CD4-positive, alpha-beta T cell treated with Interleukin-15 for 1 hour (primary cell): ENCODE results near the gene SLC41A1.
"Not testable (repeated sequence)": the region's sequence is repeated elsewhere in the genome, so short reads cannot be mapped to it uniquely, and the experiment has no call there.

Source experiments
- DNase-seq: peaks from one replicate; pipeline ENCODE4 v3.0.0-alpha.2; 2020

SLC41A1 gene

DNA sequence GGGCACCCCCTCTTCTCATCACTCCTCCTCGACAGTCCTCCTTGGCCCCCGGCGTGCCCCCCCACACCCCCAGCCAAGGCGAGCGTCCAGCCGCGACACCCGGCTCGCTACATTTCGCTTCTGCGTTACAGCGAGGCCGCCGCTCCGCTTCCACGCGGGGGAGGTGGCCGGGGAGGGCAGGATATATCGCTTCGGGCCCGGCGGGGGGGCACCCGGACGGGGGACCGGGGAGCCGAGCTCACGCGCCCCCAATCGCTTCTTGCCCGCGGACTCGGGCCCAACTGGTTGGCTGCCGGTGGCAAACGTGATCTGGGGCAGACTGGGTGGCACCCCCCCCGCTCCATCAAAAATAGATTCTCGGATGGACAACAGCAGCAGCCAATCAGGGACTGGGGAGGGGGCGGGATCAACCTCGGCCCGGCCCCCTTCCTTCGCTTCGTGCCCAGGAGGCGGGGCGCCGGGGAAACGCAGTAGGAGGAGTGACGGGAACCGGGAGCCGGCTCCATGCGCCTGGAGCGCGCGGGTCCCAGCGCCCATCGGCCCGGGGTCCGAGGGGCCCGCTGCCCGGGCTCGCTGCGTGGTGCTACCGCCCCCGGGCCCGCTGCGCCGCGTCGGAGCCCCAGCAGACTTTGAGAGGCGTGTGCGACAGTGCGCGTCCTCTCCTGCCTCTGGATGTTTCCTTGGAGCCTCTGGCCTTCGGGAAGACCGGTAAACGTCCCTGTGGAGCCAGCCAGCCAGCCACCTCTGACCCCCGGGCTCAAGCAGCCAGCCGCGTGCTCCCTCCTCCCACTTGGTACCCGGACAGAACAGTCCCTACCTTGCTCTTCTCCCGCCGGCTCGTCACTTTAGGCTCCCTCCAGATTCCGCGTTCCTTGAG is at the start of gene SLC41A1:
SLC41A1 (minus strand) TSS at position 321 of the 877 bp plus-strand sequence. CDS start 2,757 bp downstream, outside the sequence.
- peak; percentile 96 for DNase-seq

DNA sequence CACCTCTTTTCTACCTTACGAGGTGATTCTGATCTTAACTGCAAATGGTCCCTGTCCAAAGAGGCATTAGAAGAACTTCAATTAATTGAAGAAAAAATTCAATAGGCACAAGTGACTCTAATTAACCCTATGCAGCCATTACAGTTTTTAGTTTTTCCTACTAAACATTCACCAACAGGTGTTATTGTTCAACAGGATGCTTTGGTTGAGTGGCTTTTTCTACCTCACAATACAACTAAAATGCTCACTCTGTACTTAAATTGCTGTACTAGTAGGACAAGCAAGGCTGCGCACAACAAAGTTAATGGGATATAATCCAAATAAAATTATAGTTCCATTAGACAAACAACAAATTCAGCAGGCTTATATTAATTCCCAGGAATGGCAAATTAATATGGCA is 48.5 kb upstream of the SLC41A1 start:
- no peak for DNase-seq

DNA sequence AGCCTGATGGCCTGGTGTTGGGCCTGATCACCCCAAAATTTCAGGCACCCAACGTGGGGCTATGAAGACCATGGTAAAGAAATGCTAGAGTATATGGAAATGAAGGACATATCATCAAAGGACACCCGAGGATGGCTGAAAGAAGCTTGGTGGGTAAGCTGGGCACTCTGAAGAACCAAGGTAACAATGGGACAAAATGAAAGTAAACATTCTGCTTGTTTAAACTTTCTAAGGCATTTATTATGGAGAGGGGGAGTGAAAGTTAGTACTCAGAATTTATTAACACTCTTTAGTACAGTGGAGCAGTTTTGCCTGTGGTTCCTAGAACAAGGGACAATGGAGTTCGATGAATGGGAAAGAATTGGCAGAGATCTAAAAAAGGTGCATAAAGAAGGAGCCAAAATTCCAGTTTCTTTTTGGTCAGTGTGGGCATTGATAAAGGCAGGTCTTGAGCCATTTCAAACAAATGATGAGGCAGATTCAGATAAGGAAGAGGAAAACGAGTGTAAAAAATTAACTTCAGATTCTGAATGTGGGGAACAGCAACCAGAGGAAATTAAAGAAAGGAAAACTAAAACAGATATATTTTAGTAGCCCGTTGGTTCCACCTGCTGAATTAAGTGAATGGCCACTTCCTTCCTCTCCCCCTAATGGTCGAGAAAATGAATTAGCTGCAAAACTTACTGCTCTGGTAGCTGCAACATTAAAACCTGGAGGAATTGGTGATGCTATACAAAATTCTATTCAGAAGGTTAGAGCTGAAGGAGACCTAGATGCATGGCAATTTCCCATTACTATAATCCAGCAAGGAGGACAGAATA is 45.4 kb upstream of the SLC41A1 start:
- no peak for DNase-seq

DNA sequence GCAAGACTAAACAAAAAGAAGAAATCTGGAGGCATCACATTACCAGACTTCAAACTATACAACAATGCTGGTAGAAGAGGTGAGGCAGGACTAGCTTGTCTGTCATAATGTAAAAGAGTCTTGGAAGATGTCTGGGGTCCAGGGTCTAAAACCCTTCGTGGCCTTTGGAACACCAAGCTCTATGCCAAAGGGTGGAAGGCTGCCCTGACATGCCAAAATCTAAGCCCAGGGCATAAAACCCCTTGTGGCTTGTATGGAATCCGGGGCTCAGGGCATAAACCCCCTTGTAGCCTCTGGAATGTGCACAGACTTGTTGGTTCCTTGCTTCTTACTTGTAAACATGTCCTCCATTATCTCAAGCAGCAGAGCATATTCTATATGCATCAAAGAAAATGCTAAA is 44.5 kb upstream of the SLC41A1 start:
- not testable (repeated sequence) for DNase-seq

DNA sequence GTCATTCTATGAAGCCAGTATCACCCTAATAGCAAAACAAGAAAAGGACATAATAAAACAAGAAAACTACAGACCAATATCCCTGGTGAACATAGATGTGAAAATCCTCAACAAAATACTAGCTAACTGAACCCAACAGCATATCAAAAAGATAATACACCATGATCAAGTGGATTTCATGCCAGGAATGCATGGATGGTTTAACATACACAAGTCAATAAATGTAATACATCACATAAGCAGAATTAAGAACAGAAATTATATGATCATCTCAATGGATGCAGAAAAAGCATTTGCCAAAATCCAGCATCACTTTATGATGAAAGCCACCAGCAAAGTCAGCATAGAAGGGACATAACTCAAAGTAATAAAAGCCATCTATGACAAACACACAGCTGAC is 43.4 kb upstream of the SLC41A1 start:
- no peak for DNase-seq

DNA sequence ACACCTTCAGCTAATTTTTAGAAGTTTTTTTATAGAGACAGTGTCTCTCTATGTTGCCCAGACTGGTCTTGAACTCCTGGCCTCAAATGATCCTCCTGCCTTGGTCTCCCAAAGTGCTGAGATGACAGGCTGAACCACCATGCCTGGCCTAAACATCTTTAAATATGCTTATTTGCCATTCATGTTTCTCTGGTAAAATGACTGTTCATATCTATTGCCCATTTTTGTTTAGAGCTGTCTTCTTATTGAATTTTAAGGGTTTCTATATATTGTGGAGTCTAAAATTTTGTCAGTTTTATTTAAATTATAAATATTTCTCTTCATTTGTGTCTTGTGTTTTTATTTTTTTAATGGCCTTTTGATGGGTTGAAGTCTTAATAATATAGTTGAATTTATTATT is 40.0 kb upstream of the SLC41A1 start:
- DNase-seq = no peak

DNA sequence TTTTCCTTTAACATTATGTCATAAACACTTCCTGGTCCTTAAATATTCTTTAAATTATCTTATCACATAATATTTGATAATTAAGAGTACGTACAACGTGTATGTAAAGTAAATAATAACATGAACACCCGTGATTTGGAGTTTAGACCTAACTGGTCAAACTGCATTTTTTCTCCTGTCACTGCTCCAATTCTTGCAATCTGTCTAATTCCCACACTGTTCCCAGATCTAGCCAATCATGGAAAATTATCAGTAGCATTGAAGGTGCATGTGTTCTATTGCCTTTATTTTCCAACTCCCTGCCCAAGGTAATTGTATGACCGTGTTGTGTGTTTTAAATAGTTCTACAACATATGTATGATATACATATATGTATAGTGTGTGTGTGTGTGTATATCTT is 39.0 kb upstream of the SLC41A1 start:
- DNase-seq = no peak

DNA sequence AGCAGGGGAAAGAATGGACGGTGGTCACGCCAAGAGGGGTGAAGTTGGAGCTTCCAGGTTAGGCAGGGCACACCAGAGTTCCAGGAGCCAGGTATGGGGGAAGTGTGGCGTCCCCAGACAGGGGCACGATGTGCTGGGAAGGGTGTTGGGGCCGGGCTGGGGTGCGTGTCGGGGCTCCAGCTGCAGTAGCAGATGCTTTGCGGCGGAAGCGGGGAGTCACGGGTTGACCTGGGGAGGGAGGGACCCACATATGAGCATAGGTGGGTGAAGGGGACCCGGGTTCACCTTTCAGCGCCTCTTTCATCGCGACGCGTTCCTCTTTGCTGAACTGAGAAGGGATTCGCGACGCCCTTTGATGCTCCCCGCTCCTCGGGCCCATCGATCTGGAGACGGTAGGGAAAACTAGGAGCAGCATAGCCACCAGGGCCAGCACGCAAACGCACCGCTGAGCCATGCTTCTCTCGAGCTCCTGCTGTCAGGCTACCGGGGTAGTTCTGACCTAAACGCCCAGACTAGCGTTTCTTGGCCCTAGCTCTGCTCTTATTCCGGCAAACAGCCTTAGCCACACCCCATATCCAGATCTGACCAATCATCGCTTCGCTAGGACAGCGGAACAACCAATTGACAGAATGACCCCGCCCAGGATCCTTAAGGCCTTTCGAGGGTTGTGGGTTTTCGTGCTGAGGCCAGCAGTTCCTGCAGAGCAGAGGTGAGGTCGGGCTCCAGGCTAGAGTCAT is 36.8 kb upstream of the SLC41A1 start, which contains the start of gene PM20D1:
PM20D1 (minus strand) TSS at position 514 of the 737 bp plus-strand sequence; CDS start at position 454, 60 bp downstream.
- peak; percentile 94 for DNase-seq

DNA sequence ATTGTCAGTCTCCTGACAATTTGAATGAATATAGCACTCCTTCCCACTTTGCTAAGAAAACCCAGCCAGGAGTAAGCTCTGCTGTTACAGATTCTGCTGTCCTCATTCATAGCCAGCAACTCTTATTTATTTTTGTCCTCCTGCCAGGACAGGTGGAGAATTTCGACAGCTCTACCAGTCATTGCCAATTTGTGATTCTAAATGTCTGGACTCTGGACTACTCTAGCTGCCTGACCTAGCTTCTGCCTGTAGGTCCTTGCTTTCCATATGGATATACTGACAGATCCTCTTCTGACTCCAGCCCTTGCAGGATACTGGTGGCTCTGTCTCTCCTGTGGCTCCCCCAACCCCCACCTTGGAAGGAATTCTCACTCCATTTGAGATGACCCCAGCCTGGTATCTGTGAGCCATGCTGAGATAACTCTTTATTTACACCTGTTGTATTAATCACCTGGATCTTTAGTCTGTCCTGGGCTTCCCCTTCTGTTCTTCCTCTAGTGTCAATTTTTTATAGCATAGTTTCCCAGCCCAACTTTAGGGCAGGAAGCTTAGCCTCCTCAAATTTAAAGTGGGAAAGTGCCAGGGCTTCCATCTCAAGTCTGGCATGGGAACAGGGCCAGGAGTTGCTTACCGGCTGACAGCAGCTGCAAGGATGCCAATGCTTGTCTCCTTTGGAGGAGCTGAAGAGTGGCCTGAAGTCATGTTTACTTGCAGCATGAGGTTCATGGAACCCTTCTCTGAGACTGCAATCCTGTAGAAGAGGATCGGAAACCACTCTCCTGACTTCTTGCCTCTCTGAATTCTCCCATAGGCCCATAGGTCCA is 30.2 kb upstream of the SLC41A1 start:
- DNase-seq = no peak

DNA sequence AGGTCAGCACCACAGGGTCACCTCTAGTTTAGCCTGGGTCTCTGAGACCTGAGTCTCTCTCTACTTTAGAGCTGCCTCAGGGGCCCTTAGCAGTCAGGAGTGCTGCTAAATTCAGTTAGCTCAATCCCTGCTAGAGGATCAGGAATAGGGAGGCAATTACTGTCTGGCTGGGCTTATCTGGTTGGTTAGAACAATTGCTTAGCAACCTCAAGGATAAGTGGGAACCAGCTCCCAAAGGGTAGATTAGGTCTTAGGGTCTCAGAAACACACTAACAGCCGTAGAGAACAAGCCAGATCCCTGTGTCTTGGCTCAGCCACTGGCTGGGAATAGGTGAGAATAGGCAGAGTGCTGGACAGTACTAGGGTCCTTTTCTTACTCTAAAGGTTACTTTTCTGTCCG is 29.2 kb upstream of the SLC41A1 start:
- DNase-seq = no peak

DNA sequence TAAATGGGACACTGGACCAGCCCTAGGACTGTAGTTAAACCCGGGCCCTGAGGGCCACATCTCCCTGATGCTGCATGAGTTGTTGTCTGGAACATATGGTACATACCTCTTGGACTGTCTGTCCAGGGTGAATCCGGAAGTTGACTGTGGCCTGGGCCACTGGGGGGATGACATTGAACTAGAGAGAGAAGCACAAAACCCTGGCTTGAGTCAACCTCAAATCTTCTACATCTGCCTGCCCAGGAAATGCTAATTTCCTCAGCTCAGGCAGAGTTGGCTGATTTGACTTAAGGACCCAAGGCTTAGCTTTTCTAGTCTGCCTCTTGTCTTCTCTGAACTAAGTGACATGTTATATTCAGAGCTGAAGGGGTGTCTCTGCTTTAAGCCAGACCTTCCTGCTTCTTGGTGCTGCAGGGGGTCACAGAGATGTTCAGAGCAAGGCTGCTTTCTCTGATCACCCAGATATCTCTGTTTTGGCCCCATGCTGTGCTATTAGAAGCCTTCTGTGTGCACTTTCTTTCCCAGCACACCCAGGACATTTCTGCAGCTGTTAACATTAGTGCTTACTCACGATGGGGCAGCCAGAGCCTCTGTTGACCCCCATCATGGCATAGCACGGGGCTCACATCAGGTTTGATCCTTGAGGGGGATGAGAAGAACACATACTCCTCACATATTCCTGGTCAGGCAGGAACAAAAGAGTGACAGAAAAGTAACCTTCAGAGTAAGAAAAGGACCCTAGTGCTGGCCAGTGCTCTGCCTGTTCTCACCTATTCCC is 27.3 kb upstream of the SLC41A1 start:
- no peak for DNase-seq

DNA sequence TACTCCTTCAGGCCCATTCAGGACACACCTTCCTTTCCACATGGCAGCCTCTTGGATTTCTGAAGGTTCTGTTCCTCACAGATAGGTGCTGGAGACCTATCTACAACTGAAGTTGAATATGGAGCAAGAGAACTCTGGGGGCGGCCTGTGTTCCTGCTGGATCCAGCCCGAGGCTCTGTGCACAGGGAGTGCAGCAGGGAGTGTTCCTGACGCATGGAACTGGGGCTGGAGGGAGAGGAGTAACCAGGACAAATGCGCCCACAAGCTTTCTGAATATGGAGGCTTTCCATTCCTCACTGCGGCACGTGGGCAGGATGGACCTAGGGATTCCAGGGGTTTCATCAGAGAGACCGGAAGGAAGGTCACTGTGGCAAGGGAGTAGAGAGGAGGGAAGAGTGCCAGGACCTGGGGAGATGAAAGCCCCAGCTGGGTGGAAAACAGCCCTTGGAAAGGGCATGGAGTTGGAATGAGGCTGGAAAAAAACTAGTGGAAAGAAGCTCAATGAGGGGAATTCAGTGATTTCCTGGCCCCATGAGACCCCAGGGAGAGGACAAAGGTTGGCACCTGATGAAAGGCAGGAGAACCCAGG is 24.5 kb upstream of the SLC41A1 start:
- DNase-seq = no peak

DNA sequence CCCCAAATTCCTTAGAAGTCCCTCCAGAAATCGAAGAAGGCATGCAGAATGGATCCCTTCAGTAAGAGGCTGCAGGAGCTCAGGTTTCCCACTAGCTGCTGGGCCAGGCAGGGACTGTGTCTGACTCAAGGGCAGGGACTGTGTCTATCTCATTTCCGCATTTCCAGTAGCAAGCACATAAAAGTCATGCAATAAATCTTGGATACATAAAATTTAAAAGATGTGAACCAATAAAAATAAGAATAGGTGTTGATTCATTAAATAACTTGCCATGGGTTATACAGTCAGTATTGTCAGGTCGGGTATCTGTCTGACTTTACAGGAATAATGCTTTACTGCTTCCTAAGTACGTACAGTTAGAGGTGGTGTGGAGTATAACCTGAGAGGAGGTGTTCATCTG is 21.8 kb upstream of the SLC41A1 start:
- DNase-seq = no peak

DNA sequence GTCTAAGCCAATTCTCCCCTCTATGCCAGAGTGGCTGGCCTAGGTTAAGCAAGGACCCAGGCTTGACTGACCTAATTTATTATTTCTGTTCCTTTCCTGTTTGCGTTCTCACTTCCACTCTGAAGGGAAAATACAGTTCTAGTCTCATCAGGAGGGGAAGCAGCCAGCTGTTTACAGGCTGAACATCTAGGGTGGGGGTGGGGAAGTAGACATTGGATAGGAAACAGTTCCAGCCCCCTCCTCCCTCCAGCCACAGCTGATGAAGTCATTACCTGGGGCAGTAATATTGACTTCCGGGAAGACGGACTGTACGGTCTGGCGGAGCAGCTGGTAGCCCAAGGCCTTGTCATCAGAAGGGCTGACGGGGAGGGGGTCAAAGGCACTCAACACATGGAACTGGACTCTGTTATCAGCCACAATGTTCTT is 19.3 kb upstream of the SLC41A1 start:
- no peak for DNase-seq

DNA sequence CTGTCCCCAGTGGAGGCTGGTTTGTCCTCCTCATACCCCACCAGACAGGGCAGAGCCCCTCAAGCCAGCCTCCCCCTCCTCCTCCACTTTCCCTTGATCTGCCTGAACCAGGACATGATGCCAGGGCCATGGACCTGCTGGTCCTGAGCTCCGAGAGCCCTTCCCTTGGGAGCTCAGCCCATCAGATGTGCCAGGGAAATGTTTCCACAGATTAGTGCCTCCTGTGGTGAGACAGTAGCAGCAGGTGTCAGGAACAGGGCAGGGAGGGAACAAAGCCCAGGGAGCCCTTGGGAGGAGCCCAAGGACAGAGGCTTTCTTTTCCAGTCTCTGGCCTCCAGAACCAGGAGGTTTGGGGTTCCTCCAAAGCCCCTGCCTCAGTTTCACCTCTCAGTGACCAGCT is 14.6 kb upstream of the SLC41A1 start:
- DNase-seq = no peak

DNA sequence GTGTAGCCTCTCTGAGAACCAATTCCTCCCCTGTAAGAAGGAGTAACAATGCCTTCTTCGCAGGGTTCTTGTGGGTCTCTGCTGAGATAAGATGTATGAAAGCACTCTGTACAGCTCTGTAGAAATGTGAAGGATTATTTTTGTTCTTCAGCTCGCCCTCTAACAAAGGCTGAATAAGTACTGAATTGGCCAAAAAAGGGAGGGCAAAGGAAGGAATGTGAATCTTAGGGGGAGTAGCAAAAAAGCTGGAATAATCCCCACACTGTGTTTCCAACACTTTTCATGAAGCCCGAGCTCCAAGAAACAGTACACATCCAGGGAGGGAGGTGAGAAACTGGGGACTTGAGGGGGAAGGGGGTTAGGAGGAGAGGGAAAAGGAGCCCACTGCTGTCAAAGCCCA is 14.0 kb upstream of the SLC41A1 start:
- DNase-seq = no peak

DNA sequence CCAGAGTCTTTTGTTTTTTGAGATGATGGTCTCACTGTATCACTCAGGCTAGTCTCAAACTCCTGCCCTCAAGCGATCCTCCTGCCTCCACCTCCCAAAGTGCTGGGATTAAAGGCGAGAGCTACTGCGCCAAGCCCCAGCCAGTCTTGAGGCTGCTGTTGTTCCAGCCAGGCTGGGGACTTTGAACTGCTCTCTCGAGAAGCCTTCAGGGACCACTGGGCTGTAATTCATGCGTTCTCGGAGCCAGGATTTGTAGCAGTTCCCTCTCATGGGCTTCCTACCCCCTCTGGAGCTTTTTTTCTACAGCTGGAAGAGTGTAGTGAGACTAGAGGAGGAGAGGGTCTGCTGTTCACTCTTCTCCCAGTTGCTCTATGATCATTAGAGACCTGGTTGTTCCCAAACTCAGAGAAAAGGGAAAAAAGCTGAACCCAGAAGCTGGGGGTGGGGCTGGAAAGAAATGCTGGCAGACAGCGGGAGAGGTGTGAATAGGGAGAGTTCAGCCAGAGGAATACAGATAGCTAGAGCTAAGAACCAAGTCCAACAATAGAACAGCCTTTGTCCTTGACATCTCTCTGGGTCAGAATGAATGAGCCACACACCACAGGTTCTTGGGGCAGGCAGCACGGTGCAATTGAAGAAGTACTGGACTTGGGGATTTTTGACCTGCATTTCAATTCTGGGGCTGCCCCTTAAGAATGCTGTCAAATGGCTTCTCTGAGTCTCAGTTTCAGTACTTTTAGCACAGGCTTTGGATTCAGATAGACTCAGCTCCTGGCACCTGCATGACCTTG is 13.2 kb upstream of the SLC41A1 start:
- DNase-seq = no peak

DNA sequence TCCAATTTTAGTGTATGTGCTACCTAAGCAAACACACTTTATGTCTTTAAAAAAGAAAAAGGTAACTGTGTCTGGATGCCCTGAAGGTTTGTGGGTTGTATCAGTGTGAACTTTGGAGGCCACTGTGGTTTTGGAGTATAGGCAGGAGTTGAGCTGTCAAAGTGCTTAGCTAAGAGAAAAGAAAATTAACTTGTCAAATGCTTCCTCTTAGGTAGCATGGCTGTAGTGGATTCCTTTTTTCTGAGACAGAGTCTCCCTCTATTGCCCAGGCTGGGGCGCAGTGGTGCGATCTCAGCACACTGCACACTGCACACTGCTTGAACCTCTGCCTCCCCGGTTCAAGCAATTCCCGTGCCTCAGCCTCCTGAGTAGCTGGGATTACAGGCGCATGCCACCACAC is 11.2 kb upstream of the SLC41A1 start:
- no peak for DNase-seq

DNA sequence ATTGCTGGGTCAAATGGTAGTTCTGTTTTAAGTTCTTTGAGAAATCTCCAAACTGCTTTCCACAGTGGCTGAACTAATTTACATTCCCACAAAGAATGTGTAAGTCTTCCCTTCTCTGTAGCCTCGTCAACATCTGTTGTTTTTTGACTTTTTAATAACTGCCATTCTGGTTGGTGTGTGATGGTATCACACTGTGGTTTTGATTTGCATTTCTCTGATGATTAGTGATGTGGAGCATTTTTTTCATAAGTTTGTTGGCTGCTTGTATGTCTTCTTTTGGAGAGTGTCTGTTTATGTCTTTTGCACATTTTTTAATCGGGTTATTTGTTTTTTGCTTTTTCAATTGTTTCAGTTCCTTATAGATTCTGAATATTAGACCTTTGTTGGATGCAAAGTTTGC is 10.3 kb upstream of the SLC41A1 start:
- DNase-seq = not testable (repeated sequence)

DNA sequence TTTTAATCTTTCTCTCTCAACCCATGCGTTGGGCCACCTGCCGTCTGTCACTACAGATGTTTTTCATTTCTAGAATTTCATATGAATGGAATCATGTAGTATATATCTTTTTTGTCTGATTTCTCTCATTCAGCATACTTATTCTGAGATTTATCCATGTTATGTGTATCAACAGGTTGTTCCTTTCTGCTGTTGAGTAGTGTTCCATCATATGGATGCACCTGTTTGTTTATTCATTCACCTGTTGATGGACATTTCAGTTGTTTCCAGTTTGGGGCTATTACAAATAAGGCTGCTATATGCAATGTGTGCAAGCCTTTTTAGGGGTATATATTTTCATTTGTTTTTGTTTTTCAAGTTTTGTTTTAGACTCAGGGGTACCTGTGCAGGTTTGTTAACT is 9.4 kb upstream of the SLC41A1 start:
- DNase-seq = no peak
